ENCODE data around the gene CMKLR1.

DNA sequence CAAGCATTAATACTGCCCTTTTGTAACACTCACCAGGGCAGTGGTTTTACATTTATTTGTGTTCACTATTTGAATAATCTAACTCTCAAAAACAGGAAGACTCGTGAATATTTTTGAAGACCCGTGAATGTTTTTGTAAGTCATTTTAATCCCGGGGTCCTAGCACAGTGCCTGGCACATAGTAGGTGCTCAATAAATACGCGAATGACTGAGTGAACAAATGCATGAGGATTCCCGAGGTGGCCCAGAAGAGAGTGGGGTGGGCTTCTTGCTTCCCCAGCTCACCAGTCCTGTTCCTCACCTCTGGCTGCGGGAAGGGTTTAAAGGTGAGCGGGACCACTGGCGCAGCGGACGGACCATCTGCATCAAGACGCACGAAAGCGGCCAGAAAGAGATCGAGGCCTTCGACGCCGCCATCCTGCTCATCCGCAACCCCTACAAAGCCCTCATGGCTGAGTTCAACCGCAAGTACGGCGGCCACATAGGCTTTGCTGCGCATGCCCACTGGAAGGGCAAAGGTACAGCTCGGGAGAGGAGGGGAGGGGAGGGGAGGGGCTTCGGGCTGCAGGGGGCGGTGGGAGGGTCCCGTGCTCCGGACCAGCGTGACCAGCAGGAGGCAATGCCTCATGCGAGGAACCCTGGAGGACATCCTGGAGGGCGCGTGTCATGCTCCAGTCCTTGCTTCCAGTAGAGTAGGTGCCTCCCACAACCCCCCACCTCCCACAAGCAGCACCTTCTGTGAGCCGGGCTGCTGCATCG, 98.9 kb downstream of the CMKLR1 start:
- TF ChIP-seq, protein P1, sequence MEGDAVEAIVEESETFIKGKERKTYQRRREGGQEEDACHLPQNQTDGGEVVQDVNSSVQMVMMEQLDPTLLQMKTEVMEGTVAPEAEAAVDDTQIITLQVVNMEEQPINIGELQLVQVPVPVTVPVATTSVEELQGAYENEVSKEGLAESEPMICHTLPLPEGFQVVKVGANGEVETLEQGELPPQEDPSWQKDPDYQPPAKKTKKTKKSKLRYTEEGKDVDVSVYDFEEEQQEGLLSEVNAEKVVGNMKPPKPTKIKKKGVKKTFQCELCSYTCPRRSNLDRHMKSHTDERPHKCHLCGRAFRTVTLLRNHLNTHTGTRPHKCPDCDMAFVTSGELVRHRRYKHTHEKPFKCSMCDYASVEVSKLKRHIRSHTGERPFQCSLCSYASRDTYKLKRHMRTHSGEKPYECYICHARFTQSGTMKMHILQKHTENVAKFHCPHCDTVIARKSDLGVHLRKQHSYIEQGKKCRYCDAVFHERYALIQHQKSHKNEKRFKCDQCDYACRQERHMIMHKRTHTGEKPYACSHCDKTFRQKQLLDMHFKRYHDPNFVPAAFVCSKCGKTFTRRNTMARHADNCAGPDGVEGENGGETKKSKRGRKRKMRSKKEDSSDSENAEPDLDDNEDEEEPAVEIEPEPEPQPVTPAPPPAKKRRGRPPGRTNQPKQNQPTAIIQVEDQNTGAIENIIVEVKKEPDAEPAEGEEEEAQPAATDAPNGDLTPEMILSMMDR (IDR thresholded peaks at IDR 0.05), result no peak
- TF ChIP-seq POLR2AphosphoS5 (IDR thresholded peaks at IDR 0.05; ENCODE audit: insufficient read depth in 1 of 2, low read depth in 1 of 2), result no peak
- TF ChIP-seq POLR2A (IDR thresholded peaks at IDR 0.05), result no peak
